ENCODE results near the gene SLC5A1. TPM values are rescaled to one million over a fixed set of nuclear protein-coding genes. Genes with fewer than 3 reads are reported as not detected.

SLC5A1 gene
- total and polyA plus RNA-seq, 2 experiments from 2014 or later, result 0.03 TPM; not detected in 1

- Mint-ChIP-seq H3K9me3 (no peaks in the 10 kb centered on the region), H3K27me3 (ENCODE audit: insufficient read depth, low read depth, poor library complexity) (peaks cover 3% of the 10 kb centered on the region), H3K27ac (no peak overlapping the region), H3K4me1 (0 out of 3 replicates have a peak, but pooled peaks cover 2% of the 10 kb centered on the region), H3K4me3 (no peak overlapping the region), H3K36me3 (ENCODE audit: low read depth) (no peaks in the 10 kb centered on the region)
- Histone ChIP-seq H2AFZ (no peak overlapping the region), H3K9me2 (ENCODE audit: insufficient read depth) (no peaks in the 10 kb centered on the region), H4K20me1 (replicated peaks; ENCODE audit: insufficient read depth) (no peaks in the 10 kb centered on the region), H3K27ac (ENCODE audit: low read depth) (no peak overlapping the region), H3K36me3 (ENCODE audit: insufficient read depth) (no peaks in the 10 kb centered on the region), H3K79me2 (replicated peaks; ENCODE audit: insufficient read depth) (no peaks in the 10 kb centered on the region), H3K4me2 (no peak overlapping the region), H3K4me3 (no peak overlapping the region), H3F3A (replicated peaks; ENCODE audit: low read depth) (no peaks in the 10 kb centered on the region), H3K4me1 (ENCODE audit: insufficient read depth) (no peaks in the 10 kb centered on the region), H3K27me3 (ENCODE audit: insufficient read depth) (no peaks in the 10 kb centered on the region)
- no peak for DNase-seq (ENCODE audit: low spot score)
- no peak for ATAC-seq
- TF ChIP-seq STAT1 (IDR thresholded peaks at IDR 0.05; ENCODE audit: unreplicated experiment) (no peak), POLR2AphosphoS5 (IDR thresholded peaks at IDR 0.05; ENCODE audit: low read depth) (no peak), JUNB (IDR thresholded peaks at IDR 0.05; ENCODE audit: unreplicated experiment) (no peak), NANOG (IDR thresholded peaks at IDR 0.05; ENCODE audit: borderline replicate concordance) (no peak), EZH2 (IDR thresholded peaks at IDR 0.05; ENCODE audit: low read depth, unreplicated experiment) (no peak), ZNF462 (CRISPR knock-in tag; IDR thresholded peaks at IDR 0.05) (no peak), CTCF (conservative IDR thresholded peaks at IDR 0.05; ENCODE audit: low read depth in 2 of 2) (no peak), REST (IDR thresholded peaks at IDR 0.05; ENCODE audit: unreplicated experiment) (no peak)
Observed at GRCh38 chr22:32040324-32040904, 2.6 kb upstream of the SLC5A1 start.

All from GM23338 (cell line).